Measurements from ENCODE around the gene CTTNBP2. TPM values are rescaled to one million over a fixed set of nuclear protein-coding genes. Genes with fewer than 3 reads are reported as not detected.

Gene CTTNBP2
- total RNA-seq, 1 donor from 2014 or later, result not detected

DNA sequence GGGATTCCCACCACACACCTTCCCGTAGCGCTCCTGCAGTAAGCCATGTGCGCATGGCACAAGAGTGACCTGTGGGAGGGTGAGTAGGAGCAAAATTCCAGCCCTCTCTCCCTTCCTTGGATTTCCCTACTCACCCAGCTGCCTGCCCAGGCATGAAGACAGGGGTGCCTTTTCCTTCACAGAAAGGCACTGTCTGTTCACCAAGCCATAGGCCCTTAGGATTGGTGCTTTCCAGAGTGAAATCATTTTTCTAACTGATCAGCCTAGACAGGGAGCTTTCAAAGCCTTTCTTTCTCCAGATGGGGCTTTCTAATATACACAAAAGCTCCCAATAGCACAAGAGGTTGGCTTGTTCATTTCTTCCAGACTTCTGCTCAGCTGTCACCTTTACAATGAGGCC lies 79.7 kb downstream of the CTTNBP2 start:
- intact Hi-C loops (cut with micrococcal nuclease), result no loop called here

DNA sequence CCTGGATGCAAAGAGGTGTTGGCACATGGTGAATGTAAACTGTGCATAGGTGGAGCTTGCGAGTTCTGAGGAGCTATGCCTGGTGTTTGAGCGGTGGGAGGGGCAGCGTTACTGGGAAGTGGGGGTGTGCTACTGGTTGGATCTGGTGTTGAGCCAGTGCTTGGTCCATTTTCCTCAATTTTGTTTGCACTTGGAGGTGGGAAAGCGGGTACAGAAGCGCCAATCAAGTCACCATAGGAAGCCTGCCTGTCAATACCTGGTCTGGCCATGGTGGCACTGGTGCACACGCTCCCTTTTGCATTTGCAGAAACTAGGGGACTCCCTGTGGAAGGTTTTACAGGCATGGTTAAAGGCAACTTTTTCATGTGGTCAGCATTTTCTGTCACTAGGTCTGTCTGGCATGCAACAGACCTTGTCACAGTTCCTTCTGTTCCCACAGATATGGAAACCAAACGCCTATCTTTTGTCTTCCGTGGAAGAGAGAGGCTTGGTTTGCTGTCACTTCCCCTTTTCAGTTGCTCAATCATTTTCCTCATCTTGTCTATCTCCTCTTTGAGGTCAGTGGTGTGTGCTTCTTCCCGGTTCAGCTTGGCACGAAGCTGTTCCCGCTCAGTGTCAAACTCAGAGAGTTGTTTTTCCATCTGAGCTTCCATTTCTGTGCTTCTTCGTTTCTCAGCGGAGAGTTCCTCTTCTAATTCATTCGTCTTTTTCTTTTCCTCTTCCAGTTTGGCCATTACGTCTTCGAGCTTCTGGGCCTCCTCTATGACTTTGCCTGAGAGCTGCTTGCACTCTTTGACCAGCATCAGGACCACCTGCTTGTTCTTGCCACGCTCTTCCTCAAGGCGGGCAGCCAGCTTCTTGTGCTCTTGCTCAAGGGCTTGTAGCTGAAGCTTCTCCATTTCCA lies 81.1 kb downstream of the CTTNBP2 start:
- intact Hi-C loops (cut with micrococcal nuclease), result loop anchor here (1.0 kb wide), 1 partner anchor 13 kb away; no protein-coding TSS in a partner anchor

DNA sequence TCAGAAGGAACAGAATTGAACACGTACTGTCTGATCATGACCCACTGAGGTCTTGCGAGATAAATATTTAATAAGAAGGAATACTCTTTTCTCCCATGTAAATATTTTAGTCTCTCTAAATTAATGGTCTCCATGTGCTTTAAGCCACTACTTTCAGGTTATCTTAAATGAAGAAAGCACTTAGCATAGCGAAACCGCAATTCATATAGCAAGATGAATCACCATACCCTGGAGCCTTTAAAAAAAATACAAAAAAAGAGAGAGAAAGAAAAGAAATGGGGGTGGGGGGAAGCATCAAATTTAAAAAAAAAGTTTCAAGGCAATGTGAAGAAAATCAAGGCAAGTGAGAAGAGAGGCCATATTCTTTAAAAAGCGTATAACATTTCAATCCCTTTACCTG lies 82.5 kb downstream of the CTTNBP2 start:
- intact Hi-C loops (cut with micrococcal nuclease), result no loop called here

- intact Hi-C loops (cut with micrococcal nuclease), result no loop called here
These were observed 83.0 kb downstream of the CTTNBP2 start for GRCh38 chr7:117790251-117790650.

GRCh38 chr7:117785431-117785830 lies 87.8 kb downstream of the CTTNBP2 start:
- intact Hi-C loops (cut with micrococcal nuclease), result no loop called here

DNA sequence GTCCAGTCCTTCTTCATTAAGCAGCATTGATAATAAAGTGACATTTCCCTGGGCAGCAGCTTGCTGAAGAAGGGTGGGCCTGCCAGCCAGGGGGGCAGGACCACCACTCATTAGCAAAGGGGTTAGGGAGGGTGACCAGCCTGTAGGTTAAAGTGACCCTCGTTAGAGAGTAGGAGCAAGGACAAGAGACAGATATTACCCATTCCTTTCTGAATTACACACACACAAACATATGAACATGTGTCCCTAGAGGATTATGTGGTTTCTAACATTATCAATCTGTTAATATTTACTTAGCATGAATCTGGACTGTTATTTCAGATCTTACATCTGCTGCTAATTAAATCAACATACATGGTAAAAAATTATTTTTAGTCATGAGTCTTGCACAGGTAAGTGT lies 88.9 kb downstream of the CTTNBP2 start:
- intact Hi-C loops (cut with micrococcal nuclease), result no loop called here

DNA sequence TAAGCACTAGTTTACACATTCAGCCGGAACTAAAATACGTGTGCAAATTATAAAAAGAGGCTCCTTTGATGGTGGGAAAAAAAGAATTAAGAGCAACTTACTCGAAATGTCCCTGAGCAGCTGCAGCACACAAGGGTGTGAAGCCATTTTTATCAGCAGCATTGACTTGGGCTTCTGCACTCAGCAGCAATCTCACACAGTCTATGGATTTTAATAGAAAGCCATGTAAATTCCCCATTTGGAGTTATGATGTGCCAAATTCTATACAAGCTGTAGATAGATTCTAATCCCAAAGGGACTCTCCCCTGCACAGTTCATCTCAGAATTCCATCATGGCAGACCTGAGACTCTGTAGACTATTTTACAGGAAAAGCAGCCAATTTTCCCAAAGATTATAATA lies 90.5 kb downstream of the CTTNBP2 start:
- intact Hi-C loops (cut with micrococcal nuclease), result no loop called here

DNA sequence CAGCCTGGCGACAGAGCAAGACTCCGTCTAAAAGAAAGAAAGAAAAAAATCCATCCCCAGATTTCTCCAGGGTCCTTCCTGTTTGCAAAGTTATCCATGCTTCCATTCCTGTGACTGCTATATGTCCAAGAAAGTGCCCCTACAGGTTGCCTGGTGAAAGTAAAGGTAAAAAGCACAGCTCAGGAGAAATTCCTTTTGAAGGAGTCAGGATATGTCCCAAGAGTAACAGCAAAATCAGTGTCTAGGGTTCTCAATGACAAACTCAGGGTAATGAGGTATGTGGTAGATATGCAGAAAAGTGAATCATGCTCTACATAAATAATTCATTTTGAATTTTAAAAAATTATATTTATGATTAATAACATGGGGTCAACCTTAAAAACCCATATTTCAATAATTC lies 91.5 kb downstream of the CTTNBP2 start:
- intact Hi-C loops (cut with micrococcal nuclease), result no loop called here

GRCh38 chr7:117780832-117781231 lies 92.4 kb downstream of the CTTNBP2 start:
- intact Hi-C loops (cut with micrococcal nuclease), result no loop called here

DNA sequence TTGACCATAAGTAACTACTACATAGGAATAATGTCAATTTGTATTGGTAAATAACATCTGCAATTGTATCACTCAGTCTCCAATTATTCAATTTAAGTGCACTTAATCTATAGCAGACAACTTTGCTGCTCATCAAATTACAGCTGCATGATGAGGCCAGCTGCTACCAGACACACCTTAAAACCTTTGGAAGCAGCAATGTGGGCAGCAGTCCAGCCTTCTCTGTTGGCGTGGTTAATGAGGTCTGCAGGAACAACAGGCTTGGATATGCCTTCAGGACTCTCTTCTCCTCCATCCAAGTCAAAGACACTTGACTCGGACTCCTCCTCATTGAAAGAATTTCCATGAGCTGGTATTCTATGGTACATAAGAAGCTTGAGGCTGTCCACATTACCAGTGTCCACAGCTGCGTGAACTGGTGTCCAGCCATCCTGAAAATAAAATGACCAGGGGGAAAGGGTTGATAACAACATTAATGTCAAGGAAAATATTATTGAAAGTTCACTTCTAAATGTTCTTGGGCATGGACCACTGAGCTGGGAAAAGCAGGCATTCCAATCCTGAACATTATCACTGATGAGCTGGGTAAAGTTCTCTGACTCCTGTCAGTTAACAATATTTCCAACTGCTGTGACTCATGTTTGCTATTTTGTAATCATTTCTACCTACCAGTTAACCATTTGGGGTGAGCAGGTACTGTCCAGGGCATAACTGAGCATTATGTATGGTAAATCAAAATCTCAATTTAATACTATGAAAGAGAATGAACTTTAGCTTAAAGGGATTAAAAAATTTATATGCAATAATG lies 95.7 kb downstream of the CTTNBP2 start:
- intact Hi-C loops (cut with micrococcal nuclease), result no loop called here

- intact Hi-C loops (cut with micrococcal nuclease), result no loop called here
These were observed 97.0 kb downstream of the CTTNBP2 start for GRCh38 chr7:117776224-117776623.

GRCh38 chr7:117775801-117776200 lies 97.4 kb downstream of the CTTNBP2 start:
- intact Hi-C loops (cut with micrococcal nuclease), result no loop called here

DNA sequence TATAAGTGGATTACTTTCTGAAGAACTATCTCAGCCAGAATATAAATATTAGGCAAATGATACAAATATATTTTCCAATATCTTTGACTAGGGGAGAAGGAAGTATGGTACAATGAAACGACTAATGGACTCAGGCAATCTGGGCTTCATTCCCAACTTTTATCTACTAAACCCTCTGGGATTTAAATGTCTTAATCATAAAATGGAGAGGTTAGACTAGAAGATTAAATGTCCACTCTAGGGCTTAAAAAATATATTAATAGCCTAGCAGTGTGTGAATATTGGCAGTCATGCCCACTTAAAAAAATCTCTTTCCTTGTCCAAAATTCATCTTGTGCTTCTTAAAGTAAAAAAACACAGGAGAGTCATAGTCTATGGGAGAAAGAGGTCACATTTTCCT lies 98.3 kb downstream of the CTTNBP2 start:
- intact Hi-C loops (cut with micrococcal nuclease), result no loop called here

GRCh38 chr7:117772421-117772820 lies 100.8 kb downstream of the CTTNBP2 start:
- intact Hi-C loops (cut with micrococcal nuclease), result no loop called here

DNA sequence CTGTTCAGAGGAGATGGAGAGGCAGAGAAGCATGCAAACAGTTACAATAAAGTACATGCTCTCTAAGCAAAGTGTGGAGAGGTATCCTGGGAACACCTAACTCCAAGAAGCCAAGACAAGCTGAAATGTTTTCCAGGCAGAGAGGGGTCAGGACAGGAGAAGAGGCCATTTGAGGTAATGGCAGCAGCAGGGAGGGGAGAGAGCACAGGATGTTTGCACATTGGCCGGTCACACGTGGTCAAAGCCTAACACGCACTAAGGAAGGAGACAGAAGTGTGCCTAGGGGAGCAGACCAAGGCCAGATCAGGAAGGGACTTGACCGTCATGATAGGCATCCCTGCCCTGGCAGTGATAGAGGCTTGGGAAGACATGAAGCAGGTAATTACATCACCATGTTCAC lies 101.5 kb downstream of the CTTNBP2 start:
- intact Hi-C loops (cut with micrococcal nuclease), result no loop called here

DNA sequence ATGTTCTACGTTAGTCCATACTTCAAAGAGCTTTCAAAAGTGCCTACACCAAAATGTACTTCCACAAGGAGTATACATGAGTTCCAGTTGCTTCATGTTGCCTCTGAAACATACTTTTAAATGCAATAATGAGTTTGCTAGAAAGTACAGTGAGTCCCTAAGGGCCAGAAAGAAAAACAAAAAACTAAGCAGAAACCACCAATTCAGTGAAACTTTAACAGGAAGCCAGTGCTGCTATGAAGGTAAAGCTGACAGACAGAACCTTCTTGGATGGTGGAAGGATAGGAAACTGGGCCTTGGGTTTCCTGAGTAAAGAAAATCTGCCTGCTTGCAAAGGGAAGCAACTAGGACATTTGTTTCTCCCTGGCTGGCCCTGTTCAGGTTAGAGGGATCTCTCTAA lies 104.2 kb downstream of the CTTNBP2 start:
- intact Hi-C loops (cut with micrococcal nuclease), result no loop called here

DNA sequence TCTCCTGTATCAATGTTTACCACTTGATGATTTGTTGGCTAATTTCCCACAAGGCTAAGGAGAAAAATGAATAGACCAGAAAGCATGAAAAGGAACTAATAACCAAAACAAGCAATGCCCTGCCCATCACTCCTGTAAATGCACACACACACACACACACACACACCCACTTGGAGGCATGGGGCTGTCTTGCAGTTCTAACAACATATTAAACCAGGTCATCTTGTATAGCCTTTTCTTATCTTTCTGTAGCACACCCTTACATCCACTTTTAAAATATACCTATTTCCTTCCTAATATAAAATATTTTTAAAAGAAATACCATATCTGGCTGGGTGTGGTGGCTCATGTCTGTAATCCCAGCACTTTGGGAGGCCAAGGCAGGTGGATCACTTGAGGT lies 105.3 kb downstream of the CTTNBP2 start:
- intact Hi-C loops (cut with micrococcal nuclease), result no loop called here

DNA sequence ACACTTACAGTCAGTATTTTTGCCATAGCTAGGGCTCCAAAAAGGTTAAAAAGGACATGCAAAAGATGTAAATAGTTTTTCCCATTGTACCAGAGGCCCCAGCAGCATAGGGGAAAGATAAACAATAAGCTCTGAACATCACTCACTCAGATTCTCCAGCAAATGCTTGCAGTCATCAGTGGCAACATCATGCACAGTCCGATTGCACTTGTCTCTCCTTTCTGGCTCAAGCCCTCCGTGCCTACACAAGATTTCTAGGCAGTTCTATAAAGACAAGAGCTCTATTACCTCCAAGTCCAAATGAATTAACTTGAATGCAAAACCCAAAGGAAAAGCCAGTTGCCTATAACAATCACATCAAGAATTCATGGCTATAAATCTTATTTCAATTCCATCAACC lies 106.3 kb downstream of the CTTNBP2 start:
- intact Hi-C loops (cut with micrococcal nuclease), result no loop called here

DNA sequence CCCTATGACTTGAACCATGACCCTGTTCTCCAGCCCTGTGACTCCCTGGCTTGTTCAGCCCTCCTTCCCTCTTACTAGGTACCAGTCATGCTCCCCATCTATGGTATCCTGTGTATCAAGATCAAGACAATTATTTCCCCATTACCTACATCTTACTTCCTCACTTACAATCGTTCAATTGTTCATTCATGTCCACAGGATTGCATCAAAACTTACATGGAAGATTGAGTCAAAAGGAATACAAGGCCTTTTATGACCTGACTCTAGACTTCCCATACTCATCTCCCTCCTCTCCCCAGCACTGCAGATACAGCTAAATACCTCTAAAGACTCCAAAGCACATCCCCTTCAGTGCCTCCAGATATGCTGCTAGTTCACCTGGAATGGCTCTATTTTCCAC lies 109.2 kb downstream of the CTTNBP2 start:
- intact Hi-C loops (cut with micrococcal nuclease), result no loop called here

- intact Hi-C loops (cut with micrococcal nuclease), result no loop called here
These were observed 111.2 kb downstream of the CTTNBP2 start for GRCh38 chr7:117762055-117762454.

DNA sequence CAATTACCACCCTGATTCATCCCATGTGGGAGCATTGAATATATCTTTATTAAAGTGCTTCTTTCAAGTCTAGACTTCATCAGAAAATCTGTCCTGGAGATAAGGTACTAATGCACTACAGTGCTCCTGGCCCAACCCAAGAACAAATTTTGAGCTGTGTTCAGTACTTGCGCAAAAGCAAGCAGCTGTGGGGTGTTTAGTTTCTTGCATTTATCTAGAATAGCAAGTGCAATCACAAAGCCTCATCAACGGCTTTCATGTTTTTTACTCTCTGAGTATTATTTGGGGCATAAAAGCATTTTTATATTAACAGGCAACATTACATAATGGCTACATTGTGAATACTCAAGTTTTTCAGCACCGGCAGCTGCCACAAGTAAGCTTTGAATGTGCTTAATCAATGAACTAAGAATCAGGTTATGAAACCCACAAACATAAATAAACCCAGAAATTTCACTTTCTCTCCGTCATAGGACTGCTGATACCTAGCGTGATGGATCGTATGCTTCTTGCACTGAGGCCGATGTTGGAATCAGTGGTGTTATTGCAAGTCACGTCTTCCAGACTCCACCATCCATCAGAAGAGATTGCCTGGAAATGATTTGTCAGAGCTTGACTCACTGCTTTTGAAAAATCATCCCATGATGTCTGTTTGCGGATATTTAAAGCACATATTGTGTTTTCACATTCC lies 113.1 kb downstream of the CTTNBP2 start:
- intact Hi-C loops (cut with micrococcal nuclease), result no loop called here

- intact Hi-C loops (cut with micrococcal nuclease), result no loop called here
These were observed 115.8 kb downstream of the CTTNBP2 start for GRCh38 chr7:117757440-117757839.
